ENCODE measurements around the gene F11R.

GRCh38 chr1:160953030-160953429 lies 67.9 kb downstream of the F11R start:
- TF ChIP-seq GATA3 (IDR thresholded peaks at IDR 0.05; ENCODE audit: low read depth, low read length): no peak
- no peak for TF ChIP-seq GATA2 (IDR thresholded peaks at IDR 0.05; ENCODE audit: low read depth, low read length)

All from SH-SY5Y (cell line).